ENCODE results near the gene CSNK1D. TPM values are rescaled to one million over a fixed set of nuclear protein-coding genes. Genes with fewer than 3 reads are reported as not detected.

Gene CSNK1D
- total and polyA plus RNA-seq, 10 of the 15 experiments (the other 5 are each of a cell fraction or from before 2014, with no cell fraction given) = 5.7 to 105 (median 58.1) TPM

- TF ChIP-seq POLR2AphosphoS2 (IDR thresholded peaks at IDR 0.05; ENCODE audit: low read depth, low read length) = no peak
Observed at GRCh38 chr17:82314012-82314726, 40.7 kb upstream of the CSNK1D start (continued).

GRCh38 chr17:82313195-82314011, 39.9 kb upstream of the CSNK1D start:
- ChIA-PET POLR2A (interaction anchor here (6.2 kb wide), 1 partner anchor 12 kb away, joined by 32 read pairs; no protein-coding TSS in a partner anchor), CTCF (interaction anchor here (1.6 kb wide), 1 partner anchor 12 kb away, joined by 4 read pairs; no protein-coding TSS in a partner anchor)
- in situ Hi-C loops (cut with MboI) = no loop called here
- TF ChIP-seq IRF5 (IDR thresholded peaks at IDR 0.05; ENCODE audit: borderline replicate concordance) (no peak), SMAD1 (IDR thresholded peaks at IDR 0.05; ENCODE audit: low read depth, partially characterized antibody) (no peak), SREBF1 (IDR thresholded peaks at IDR 0.05; ENCODE audit: low read length) (no peak), ETV6 (conservative IDR thresholded peaks at IDR 0.05 in 1 of 2, IDR thresholded peaks at IDR 0.05 in 1 of 2; ENCODE audit: borderline replicate concordance in 1 of 2, low read depth in 1 of 2) (no peak), PRDM15 (CRISPR knock-in tag; IDR thresholded peaks at IDR 0.05) (no peak), EGR1 (IDR thresholded peaks at IDR 0.05; ENCODE audit: borderline replicate concordance in 1 of 2, low read depth in 2 of 2, low read length in 2 of 2) (no peak), ZNF274 (IDR thresholded peaks at IDR 0.05; ENCODE audit: insufficient read depth, insufficient read length) (no peak), MTA3 (IDR thresholded peaks at IDR 0.05; ENCODE audit: borderline replicate concordance, low read length) (no peak), SMC3 (IDR thresholded peaks at IDR 0.05; ENCODE audit: borderline replicate concordance, low read length) (no peak), KAT2A (conservative IDR thresholded peaks at IDR 0.05; ENCODE audit: control insufficient read depth, low read depth, low read length) (no peak), TCF3 (IDR thresholded peaks at IDR 0.05; ENCODE audit: borderline replicate concordance, insufficient read depth, low read depth, low read length) (no peak), MEF2A (IDR thresholded peaks at IDR 0.05; ENCODE audit: insufficient read depth, low read depth, low read length) (no peak), IKZF2 (IDR thresholded peaks at IDR 0.05) (no peak)

More at GRCh38 chr17:82313195-82314011, 39.9 kb upstream of the CSNK1D start:
- RAD21 ChIA-PET (ENCODE audit: unreplicated experiment) = interaction anchor here (1.2 to 1.4 kb wide), 2 partner anchors 12 to 13 kb away, joined by 3 to 4 read pairs; no protein-coding TSS in a partner anchor
- FAIRE-seq (no peak), DNase-seq (ENCODE audit: low read depth, low spot score) (no peak), ATAC-seq (no peak)
- H3K4me3 ChIP-seq = no peak overlapping the region
- H4K20me1 ChIP-seq (ENCODE audit: control insufficient read depth, insufficient read depth) = no peaks in the 10 kb centered on the region
- no peaks in the 10 kb centered on the region for H3K36me3 ChIP-seq (ENCODE audit: control insufficient read depth in 2 of 2, insufficient read depth in 2 of 2, low read length in 1 of 2)
- BruUV-seq (replicated peaks) = no TSS peak
- WGBS (ENCODE audit: insufficient coverage, insufficient replicate concordance, low lambda C conversion rate, missing lambda C conversion rate) = 55% methylated on average over 27 of the region's 28 CpGs
- no peaks in the 10 kb centered on the region for H3K4me1 ChIP-seq (ENCODE audit: control insufficient read depth, insufficient read depth, low read length)
- H3K4me2 ChIP-seq (ENCODE audit: control insufficient read depth, insufficient read depth) = no peak overlapping the region
- H3K27ac ChIP-seq (ENCODE audit: control insufficient read depth, insufficient read depth) = no peak overlapping the region
- H3K79me2 ChIP-seq (ENCODE audit: control insufficient read depth, insufficient read depth, low read length) = no peaks in the 10 kb centered on the region
- H3K9ac ChIP-seq (ENCODE audit: control insufficient read depth, insufficient read depth, low read length) = no peak overlapping the region
- no peak overlapping the region for H2AFZ ChIP-seq (ENCODE audit: control insufficient read depth, low read depth, low read length)
- peaks cover 0 to 2% of the 10 kb centered on the region in 2 experiments; a peak in 2 of 4 replicates for H3K27me3 ChIP-seq (replicated peaks in 1 of 2; ENCODE audit: control insufficient read depth in 2 of 2, insufficient read depth in 2 of 2, low read length in 1 of 2)
- no peaks in the 10 kb centered on the region for H3K9me3 ChIP-seq (replicated peaks; ENCODE audit: control insufficient read depth, insufficient read depth, low read length)
- SMC1A ChIA-PET (ENCODE audit: uncharacterized antibody, unreplicated experiment) = interaction anchor here (1.0 to 1.2 kb wide), 3 partner anchors 10 to 15 kb away, joined by 3 to 5 read pairs (median 5); no protein-coding TSS in a partner anchor
- intact Hi-C loops (cut with micrococcal nuclease; ENCODE audit: unreplicated experiment) = no loop called here

Measured in GM12878 (cell line).